HepG2 (cell line): Measurements from ENCODE around the gene MRI1. TPM values are rescaled to one million over a fixed set of nuclear protein-coding genes. Genes with fewer than 3 reads are reported as not detected.

ENCODE experiments used
- CC2D1A ChIP-seq: sonication (generic); formaldehyde crosslinking; IDR thresholded peaks from 2 replicates; pipeline ENCODE4 v1.8.1; 2023; ENCODE audit warnings: mild to moderate bottlenecking, missing genetic modification reagents
- DRAP1 ChIP-seq: IDR thresholded peaks from 2 replicates; pipeline ENCODE4 v1.6.1; 2016; ENCODE audit warnings: missing genetic modification reagents, missing compliant biosample characterization
- GPBP1L1 ChIP-seq: sonication (generic); formaldehyde crosslinking; IDR thresholded peaks from 2 replicates; pipeline ENCODE4 v1.5.0; 2020; ENCODE audit warnings: mild to moderate bottlenecking, missing genetic modification reagents
- HNRNPL ChIP-seq: fragments of 200-400 bp; formaldehyde crosslinking; IDR thresholded peaks from 2 replicates; pipeline ENCODE4 v1.6.1; 2017; ENCODE audit warnings: mild to moderate bottlenecking, low read depth, low read length
- KDM2A ChIP-seq: sonication (generic); formaldehyde crosslinking; IDR thresholded peaks from 2 replicates; pipeline ENCODE4 v1.4.0; 2020; ENCODE audit warnings: low read depth, missing genetic modification reagents, borderline replicate concordance
- KDM4B ChIP-seq: sonication (generic); formaldehyde crosslinking; IDR thresholded peaks from 2 replicates; pipeline ENCODE4 v1.4.0; 2020; ENCODE audit warnings: missing genetic modification reagents
- SMAD1 ChIP-seq: sonication (generic); formaldehyde crosslinking; IDR thresholded peaks from 2 replicates; pipeline ENCODE4 v1.4.0; 2020; ENCODE audit warnings: missing genetic modification reagents, low read depth, mild to moderate bottlenecking, borderline replicate concordance
- SP5 ChIP-seq: IDR thresholded peaks from 2 replicates; pipeline ENCODE4 v1.6.1; 2016; ENCODE audit warnings: low read depth, borderline replicate concordance
- TRIM24 ChIP-seq: sonication (generic); formaldehyde crosslinking; IDR thresholded peaks from 2 replicates; pipeline ENCODE4 v1.8.0; 2022; ENCODE audit warnings: mild to moderate bottlenecking, missing genetic modification reagents
- ZMYM3 ChIP-seq: sonication (generic); formaldehyde crosslinking; IDR thresholded peaks from 2 replicates; pipeline ENCODE4 v1.5.1; 2020; ENCODE audit warnings: mild to moderate bottlenecking, missing genetic modification reagents
- ZNF331 ChIP-seq: sonication (generic); formaldehyde crosslinking; IDR thresholded peaks from 2 replicates; pipeline ENCODE4 v1.4.0; 2020; ENCODE audit warnings: missing genetic modification reagents
- ZNF446 ChIP-seq: sonication (generic); formaldehyde crosslinking; IDR thresholded peaks from 2 replicates; pipeline ENCODE4 v1.5.0; 2020; ENCODE audit warnings: mild to moderate bottlenecking, missing genetic modification reagents
- ZNF562 ChIP-seq: sonication (generic); formaldehyde crosslinking; IDR thresholded peaks from 2 replicates; pipeline ENCODE4 v1.8.0; 2022; ENCODE audit warnings: missing genetic modification reagents, borderline replicate concordance
- ZNF687 ChIP-seq: sonication (generic); formaldehyde crosslinking; IDR thresholded peaks from 2 replicates; pipeline ENCODE4 v1.5.1; 2020; ENCODE audit warnings: mild to moderate bottlenecking, missing genetic modification reagents, moderate library complexity
- polyA plus RNA-seq, 8 experiments: library from polyadenylated mRNA; depleted of rRNA in 3 of 8; stranded (reverse) in 7 of 8; unstranded in 1 of 8; fragments of >200 nt; fragmentation: Illumina TruSeq in 4 of 8; extraction: Trizol in 4 of 8; gene quantifications; 2 replicates each; pipeline versions ENCODE4 v1.2.1 to v1.2.3, GENCODE V29; 2011 to 2016; ENCODE audit warnings: low read depth in 4 of 8, missing spikeins in 1 of 8, mixed read lengths in 1 of 8; ENCODE audit not compliant: insufficient read depth in 1 of 8
- total RNA-seq, 5 experiments: library from RNA; depleted of rRNA; stranded (reverse); fragments of >200 nt; fragmentation: Illumina TruSeq; extraction: Trizol; gene quantifications; 2 replicates each; pipeline ENCODE4 v1.2.3, GENCODE V29; 2016; ENCODE audit warnings: low read depth in 1 of 5
- TF ChIP-seq, protein P1 (sequence below): sonication (generic); formaldehyde crosslinking; IDR thresholded peaks from 2 replicates; pipeline ENCODE4 v1.9.0; 2021; ENCODE audit warnings: missing genetic modification reagents, borderline replicate concordance

MRI1 gene
- total and polyA plus RNA-seq, 2 of the 13 experiments (the other 11 are each of a cell fraction or from before 2014, with no cell fraction given): 20.1 to 20.6 TPM

DNA sequence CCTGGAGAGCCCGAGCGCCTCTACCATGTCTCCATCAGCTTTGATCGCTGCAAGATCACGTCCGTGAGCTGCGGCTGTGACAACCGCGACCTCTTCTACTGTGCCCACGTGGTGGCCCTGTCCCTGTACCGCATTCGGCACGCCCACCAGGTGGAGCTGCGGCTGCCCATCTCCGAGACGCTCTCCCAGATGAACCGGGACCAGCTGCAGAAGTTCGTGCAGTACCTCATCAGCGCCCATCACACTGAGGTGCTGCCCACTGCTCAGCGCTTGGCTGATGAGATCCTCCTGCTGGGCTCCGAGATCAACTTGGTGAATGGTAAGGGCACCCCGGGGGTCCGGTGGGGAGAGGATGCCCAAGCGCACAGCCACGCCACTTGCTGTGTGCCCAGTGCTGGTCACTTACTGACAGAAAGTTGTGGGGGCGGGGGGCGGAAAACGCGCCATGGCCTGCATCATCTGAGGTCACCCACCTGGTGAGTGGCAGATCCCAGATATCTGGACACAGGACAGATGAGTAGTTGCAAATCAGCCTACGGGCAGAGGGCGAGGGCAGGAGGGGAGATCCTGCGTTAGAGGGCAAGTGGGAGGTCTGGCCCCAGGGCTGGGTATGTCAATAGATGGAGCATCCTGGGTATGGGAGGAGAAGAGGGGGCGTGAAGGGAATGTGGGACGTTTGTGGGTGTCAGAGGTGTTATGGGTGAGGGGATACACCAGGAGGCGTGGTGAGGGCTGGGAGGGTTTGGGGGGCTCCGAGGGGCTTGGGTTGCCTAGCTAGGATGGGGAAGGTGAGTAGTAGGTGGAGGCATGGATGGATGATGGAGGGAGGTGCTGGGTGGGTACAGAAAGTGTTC is 40.7 kb downstream of the MRI1 start (continued):
- TF ChIP-seq TRIM24 (CRISPR knock-in tag) (no peak), SMAD1 (no peak), ZNF687 (CRISPR knock-in tag) (peak; percentile 41), ZMYM3 (CRISPR knock-in tag) (no peak), DRAP1 (CRISPR knock-in tag) (no peak), SP5 (CRISPR knock-in tag) (no peak), ZNF562 (no peak), KDM2A (CRISPR knock-in tag) (0 out of 2 replicates have a peak, but pooled peaks have one; percentile 19), GPBP1L1 (CRISPR knock-in tag) (no peak), ZNF446 (CRISPR knock-in tag) (no peak), KDM4B (no peak), CC2D1A (CRISPR knock-in tag) (no peak), ZNF331 (CRISPR knock-in tag) (no peak), HNRNPL (peak; percentile 69; the same call in 1 of the 2 replicates)
- TF ChIP-seq, protein P1, sequence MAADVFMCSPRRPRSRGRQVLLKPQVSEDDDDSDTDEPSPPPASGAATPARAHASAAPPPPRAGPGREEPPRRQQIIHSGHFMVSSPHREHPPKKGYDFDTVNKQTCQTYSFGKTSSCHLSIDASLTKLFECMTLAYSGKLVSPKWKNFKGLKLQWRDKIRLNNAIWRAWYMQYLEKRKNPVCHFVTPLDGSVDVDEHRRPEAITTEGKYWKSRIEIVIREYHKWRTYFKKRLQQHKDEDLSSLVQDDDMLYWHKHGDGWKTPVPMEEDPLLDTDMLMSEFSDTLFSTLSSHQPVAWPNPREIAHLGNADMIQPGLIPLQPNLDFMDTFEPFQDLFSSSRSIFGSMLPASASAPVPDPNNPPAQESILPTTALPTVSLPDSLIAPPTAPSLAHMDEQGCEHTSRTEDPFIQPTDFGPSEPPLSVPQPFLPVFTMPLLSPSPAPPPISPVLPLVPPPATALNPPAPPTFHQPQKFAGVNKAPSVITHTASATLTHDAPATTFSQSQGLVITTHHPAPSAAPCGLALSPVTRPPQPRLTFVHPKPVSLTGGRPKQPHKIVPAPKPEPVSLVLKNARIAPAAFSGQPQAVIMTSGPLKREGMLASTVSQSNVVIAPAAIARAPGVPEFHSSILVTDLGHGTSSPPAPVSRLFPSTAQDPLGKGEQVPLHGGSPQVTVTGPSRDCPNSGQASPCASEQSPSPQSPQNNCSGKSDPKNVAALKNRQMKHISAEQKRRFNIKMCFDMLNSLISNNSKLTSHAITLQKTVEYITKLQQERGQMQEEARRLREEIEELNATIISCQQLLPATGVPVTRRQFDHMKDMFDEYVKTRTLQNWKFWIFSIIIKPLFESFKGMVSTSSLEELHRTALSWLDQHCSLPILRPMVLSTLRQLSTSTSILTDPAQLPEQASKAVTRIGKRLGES (CRISPR knock-in tag): no peak
